HepG2 (cell line): ENCODE data around the gene TMEM225B. TPM values are rescaled to one million over a fixed set of nuclear protein-coding genes. Genes with fewer than 3 reads are reported as not detected.

Experiments
- ATF3 ChIP-seq: sonication (generic); formaldehyde crosslinking; IDR thresholded peaks from 2 replicates; pipeline ENCODE4 v1.4.0; 2020; ENCODE audit warnings: missing genetic modification reagents
- BORCS8-MEF2B ChIP-seq: sonication (generic); formaldehyde crosslinking; IDR thresholded peaks from 2 replicates; pipeline ENCODE4 v1.8.0; 2022; ENCODE audit warnings: mild to moderate bottlenecking, missing genetic modification reagents
- HNF4G ChIP-seq, 2 experiments: sonication (generic) in 1 of 2; formaldehyde crosslinking in 1 of 2; IDR thresholded peaks; 2 replicates each; pipeline versions ENCODE4 v1.4.0 to v1.6.1; 2011 to 2020; ENCODE audit warnings: borderline replicate concordance in 2 of 2, low read depth in 2 of 2, mild to moderate bottlenecking in 2 of 2, low read length in 1 of 2, missing genetic modification reagents in 1 of 2, moderate library complexity in 1 of 2
- JUNB ChIP-seq: sonication (generic); formaldehyde crosslinking; IDR thresholded peaks from 2 replicates; pipeline ENCODE4 v1.8.0; 2022; ENCODE audit warnings: missing genetic modification reagents, mild to moderate bottlenecking, borderline replicate concordance
- KDM3A ChIP-seq: IDR thresholded peaks from 2 replicates; pipeline ENCODE4 v1.6.1; 2018; ENCODE audit warnings: low read depth, missing compliant biosample characterization
- LCORL ChIP-seq, 2 experiments: fragments of 450-650 bp in 1 of 2; sonication (generic) in 1 of 2; formaldehyde crosslinking in 1 of 2; IDR thresholded peaks; 2 replicates each; pipeline versions ENCODE4 v1.5.0 to v1.6.1; 2017 to 2020; ENCODE audit warnings: antibody characterized with exemption in 1 of 2, missing genetic modification reagents in 1 of 2
- MIER2 ChIP-seq: IDR thresholded peaks from 2 replicates; pipeline ENCODE4 v1.6.1; 2016; ENCODE audit warnings: missing biosample characterization, missing genetic modification reagents
- NONO ChIP-seq, 2 experiments: fragments of 450-650 bp in 1 of 2; sonication (generic) in 1 of 2; formaldehyde crosslinking in 1 of 2; IDR thresholded peaks in 1 of 2; conservative IDR thresholded peaks in 1 of 2; 2 replicates each; pipeline versions ENCODE4 v1.6.1 to v1.8.0; 2017 to 2022; ENCODE audit warnings: mild to moderate bottlenecking in 1 of 2, missing genetic modification reagents in 1 of 2, moderate library complexity in 1 of 2
- SMC3 ChIP-seq: IDR thresholded peaks from 2 replicates; pipeline ENCODE4 v1.6.1; 2011; ENCODE audit warnings: low read length, improper control_type of control experiment
- TFDP2 ChIP-seq: sonication (generic); formaldehyde crosslinking; IDR thresholded peaks from 2 replicates; pipeline ENCODE4 v1.4.0; 2020; ENCODE audit warnings: missing genetic modification reagents
- ZC3H4 ChIP-seq: sonication (generic); formaldehyde crosslinking; IDR thresholded peaks from 2 replicates; pipeline ENCODE4 v1.4.0; 2020; ENCODE audit warnings: missing genetic modification reagents, borderline replicate concordance
- ZNF124 ChIP-seq: sonication (generic); formaldehyde crosslinking; IDR thresholded peaks from 2 replicates; pipeline ENCODE4 v1.4.0; 2020; ENCODE audit warnings: missing genetic modification reagents
- ZNF775 ChIP-seq: sonication (generic); formaldehyde crosslinking; IDR thresholded peaks from 2 replicates; pipeline ENCODE4 v1.4.0; 2020; ENCODE audit warnings: missing genetic modification reagents, mild to moderate bottlenecking, moderate library complexity, borderline replicate concordance
- ZNF792 ChIP-seq: IDR thresholded peaks from 2 replicates; pipeline ENCODE4 v1.6.1; 2016
- polyA plus RNA-seq, 8 experiments: library from polyadenylated mRNA; depleted of rRNA in 3 of 8; stranded (reverse) in 7 of 8; unstranded in 1 of 8; fragments of >200 nt; fragmentation: Illumina TruSeq in 4 of 8; extraction: Trizol in 4 of 8; gene quantifications; 2 replicates each; pipeline versions ENCODE4 v1.2.1 to v1.2.3, GENCODE V29; 2011 to 2016; ENCODE audit warnings: low read depth in 4 of 8, missing spikeins in 1 of 8, mixed read lengths in 1 of 8; ENCODE audit not compliant: insufficient read depth in 1 of 8
- total RNA-seq, 5 experiments: library from RNA; depleted of rRNA; stranded (reverse); fragments of >200 nt; fragmentation: Illumina TruSeq; extraction: Trizol; gene quantifications; 2 replicates each; pipeline ENCODE4 v1.2.3, GENCODE V29; 2016; ENCODE audit warnings: low read depth in 1 of 5
- TF ChIP-seq, protein P1 (sequence below): sonication (generic); formaldehyde crosslinking; IDR thresholded peaks from one replicate; pipeline ENCODE4 v1.5.1; 2020; ENCODE audit warnings: mild to moderate bottlenecking, missing genetic modification reagents; ENCODE audit errors: not compliant biosample characterization

TMEM225B gene
- total and polyA plus RNA-seq, 2 of the 13 experiments (the other 11 are each of a cell fraction or from before 2014, with no cell fraction given) = 0.78 to 0.95 TPM

GRCh38 chr7:99558306-99559174, 39.5 kb upstream of the TMEM225B start, which contains the start of gene ZNF655 (continued):
- TF ChIP-seq NONO (IDR thresholded peaks at IDR 0.05) = no peak
- TF ChIP-seq NONO (CRISPR knock-in tag; conservative IDR thresholded peaks at IDR 0.05) = peak; percentile 73
- no peak for TF ChIP-seq ZNF775 (CRISPR knock-in tag)
- TF ChIP-seq KDM3A = peak; percentile 85
- TF ChIP-seq ZNF124 (CRISPR knock-in tag) = no peak
- TF ChIP-seq BORCS8-MEF2B = peak; percentile 87
- TF ChIP-seq ATF3 (CRISPR knock-in tag) = no peak
- TF ChIP-seq HNF4G (IDR thresholded peaks at IDR 0.05; ENCODE audit: borderline replicate concordance, low read depth, low read length) = no peak
- no peak; the same call in 1 of the 2 replicates for TF ChIP-seq HNF4G (CRISPR knock-in tag; IDR thresholded peaks at IDR 0.05; ENCODE audit: borderline replicate concordance, low read depth)
- TF ChIP-seq, protein P1, sequence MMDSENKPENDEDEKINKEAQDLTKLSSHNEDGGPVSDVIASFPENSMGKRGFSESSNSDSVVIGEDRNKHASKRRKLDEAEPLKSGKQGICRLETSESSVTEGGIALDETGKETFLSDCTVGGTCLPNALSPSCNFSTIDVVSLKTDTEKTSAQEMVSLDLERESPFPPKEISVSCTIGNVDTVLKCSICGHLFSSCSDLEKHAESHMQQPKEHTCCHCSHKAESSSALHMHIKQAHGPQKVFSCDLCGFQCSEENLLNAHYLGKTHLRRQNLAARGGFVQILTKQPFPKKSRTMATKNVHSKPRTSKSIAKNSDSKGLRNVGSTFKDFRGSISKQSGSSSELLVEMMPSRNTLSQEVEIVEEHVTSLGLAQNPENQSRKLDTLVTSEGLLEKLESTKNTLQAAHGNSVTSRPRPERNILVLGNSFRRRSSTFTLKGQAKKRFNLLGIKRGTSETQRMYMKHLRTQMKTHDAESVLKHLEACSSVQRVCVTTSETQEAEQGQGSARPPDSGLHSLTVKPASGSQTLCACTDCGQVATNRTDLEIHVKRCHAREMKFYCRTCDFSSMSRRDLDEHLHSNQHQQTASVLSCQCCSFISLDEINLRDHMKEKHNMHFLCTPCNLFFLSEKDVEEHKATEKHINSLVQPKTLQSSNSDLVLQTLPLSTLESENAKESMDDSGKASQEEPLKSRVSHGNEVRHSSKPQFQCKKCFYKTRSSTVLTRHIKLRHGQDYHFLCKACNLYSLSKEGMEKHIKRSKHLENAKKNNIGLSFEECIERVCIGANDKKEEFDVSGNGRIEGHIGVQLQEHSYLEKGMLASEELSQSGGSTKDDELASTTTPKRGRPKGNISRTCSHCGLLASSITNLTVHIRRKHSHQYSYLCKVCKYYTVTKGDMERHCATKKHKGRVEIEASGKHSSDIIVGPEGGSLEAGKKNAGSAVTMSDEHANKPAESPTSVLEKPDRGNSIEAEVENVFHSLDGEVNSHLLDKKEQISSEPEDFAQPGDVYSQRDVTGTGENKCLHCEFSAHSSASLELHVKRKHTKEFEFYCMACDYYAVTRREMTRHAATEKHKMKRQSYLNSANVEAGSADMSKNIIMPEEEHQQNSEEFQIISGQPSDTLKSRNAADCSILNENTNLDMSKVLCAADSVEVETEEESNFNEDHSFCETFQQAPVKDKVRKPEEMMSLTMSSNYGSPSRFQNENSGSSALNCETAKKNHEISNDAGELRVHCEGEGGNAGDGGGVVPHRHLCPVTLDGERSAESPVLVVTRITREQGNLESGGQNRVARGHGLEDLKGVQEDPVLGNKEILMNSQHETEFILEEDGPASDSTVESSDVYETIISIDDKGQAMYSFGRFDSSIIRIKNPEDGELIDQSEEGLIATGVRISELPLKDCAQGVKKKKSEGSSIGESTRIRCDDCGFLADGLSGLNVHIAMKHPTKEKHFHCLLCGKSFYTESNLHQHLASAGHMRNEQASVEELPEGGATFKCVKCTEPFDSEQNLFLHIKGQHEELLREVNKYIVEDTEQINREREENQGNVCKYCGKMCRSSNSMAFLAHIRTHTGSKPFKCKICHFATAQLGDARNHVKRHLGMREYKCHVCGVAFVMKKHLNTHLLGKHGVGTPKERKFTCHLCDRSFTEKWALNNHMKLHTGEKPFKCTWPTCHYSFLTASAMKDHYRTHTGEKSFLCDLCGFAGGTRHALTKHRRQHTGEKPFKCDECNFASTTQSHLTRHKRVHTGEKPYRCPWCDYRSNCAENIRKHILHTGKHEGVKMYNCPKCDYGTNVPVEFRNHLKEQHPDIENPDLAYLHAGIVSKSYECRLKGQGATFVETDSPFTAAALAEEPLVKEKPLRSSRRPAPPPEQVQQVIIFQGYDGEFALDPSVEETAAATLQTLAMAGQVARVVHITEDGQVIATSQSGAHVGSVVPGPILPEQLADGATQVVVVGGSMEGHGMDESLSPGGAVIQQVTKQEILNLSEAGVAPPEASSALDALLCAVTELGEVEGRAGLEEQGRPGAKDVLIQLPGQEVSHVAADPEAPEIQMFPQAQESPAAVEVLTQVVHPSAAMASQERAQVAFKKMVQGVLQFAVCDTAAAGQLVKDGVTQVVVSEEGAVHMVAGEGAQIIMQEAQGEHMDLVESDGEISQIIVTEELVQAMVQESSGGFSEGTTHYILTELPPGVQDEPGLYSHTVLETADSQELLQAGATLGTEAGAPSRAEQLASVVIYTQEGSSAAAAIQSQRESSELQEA (CRISPR knock-in tag) = peak; percentile 45
- peak; percentile 15; the same call in 1 of the 2 replicates for TF ChIP-seq TFDP2 (CRISPR knock-in tag)
- TF ChIP-seq ZNF792 (CRISPR knock-in tag) = peak; percentile 85; the same call in 1 of the 2 replicates
- 0 out of 2 replicates have a peak, but pooled peaks have one; percentile 6 for TF ChIP-seq JUNB
- TF ChIP-seq LCORL (IDR thresholded peaks at IDR 0.05) = 0 out of 2 replicates have a peak, but pooled peaks have one; percentile 4
- TF ChIP-seq LCORL (CRISPR knock-in tag; IDR thresholded peaks at IDR 0.05) = peak; percentile 30; the same call in 1 of the 2 replicates
- peak; percentile 30; the same call in 1 of the 2 replicates for TF ChIP-seq ZC3H4
- no peak for TF ChIP-seq SMC3
- 0 out of 2 replicates have a peak, but pooled peaks have one; percentile 20 for TF ChIP-seq MIER2 (CRISPR knock-in tag)
